Parathyroid adenoma (tissue), 2 donors: Measurements from ENCODE around the gene NDUFA7.

ENCODE experiments used
- H2AFZ ChIP-seq: fragments of 300-600 bp; sonication (generic); one replicate; pipeline ENCODE4 v1.7.0; 2017; ENCODE audit warnings: antibody characterized with exemption, mild to moderate bottlenecking
- H3K27ac ChIP-seq: fragments of 300-600 bp; sonication (generic); one replicate; pipeline ENCODE4 v1.7.0; 2017
- H3K27me3 ChIP-seq: fragments of 300-600 bp; sonication (generic); one replicate; pipeline ENCODE4 v1.7.0; 2017; ENCODE audit warnings: low read length; ENCODE audit not compliant: control insufficient read depth, insufficient read depth
- H3K36me3 ChIP-seq: fragments of 300-600 bp; sonication (generic); one replicate; pipeline ENCODE4 v1.7.0; 2017; ENCODE audit warnings: low read length; ENCODE audit not compliant: control insufficient read depth, insufficient read depth
- H3K4me1 ChIP-seq: fragments of 300-600 bp; sonication (generic); one replicate; pipeline ENCODE4 v1.7.0; 2017; ENCODE audit warnings: control low read depth
- H3K4me2 ChIP-seq: fragments of 300-600 bp; sonication (generic); one replicate; pipeline ENCODE4 v1.7.0; 2017; ENCODE audit warnings: low read length
- H3K4me3 ChIP-seq: fragments of 300-600 bp; sonication (generic); one replicate; pipeline ENCODE4 v1.7.0; 2017; ENCODE audit warnings: low read depth, low read length
- H3K79me2 ChIP-seq: fragments of 300-600 bp; sonication (generic); one replicate; pipeline ENCODE4 v1.7.0; 2017; ENCODE audit warnings: control low read depth
- H3K9ac ChIP-seq: fragments of 300-600 bp; sonication (generic); one replicate; pipeline ENCODE4 v1.7.0; 2017; ENCODE audit warnings: mild to moderate bottlenecking
- H3K9me3 ChIP-seq: fragments of 300-600 bp; sonication (generic); one replicate; pipeline ENCODE4 v1.7.0; 2017; ENCODE audit warnings: low read length; ENCODE audit not compliant: control insufficient read depth
- CTCF ChIP-seq: fragments of 300-600 bp; sonication (generic); IDR thresholded peaks from one replicate; pipeline ENCODE4 v1.7.0; 2017; ENCODE audit warnings: antibody characterized with exemption, mild to moderate bottlenecking
- donor health status: primary hyperparathyroidism.

The NDUFA7 gene

GRCh38 chr19:8321067-8321985 lies at the start of gene NDUFA7, which contains the start of gene RPS28:
Gene NDUFA7, minus strand, starts transcription at chr19:8321375. Its CDS starts 17 bp downstream, at chr19:8321358.
Gene RPS28, plus strand, starts transcription at chr19:8321496. Its CDS starts 35 bp downstream, at chr19:8321531.
- Histone ChIP-seq H3K27ac (peak within 1 kb of the TSS; percentile 82), H3K4me1 (peaks cover 16% of the 10 kb centered on the region), H3K4me3 (peak within 1 kb of the TSS; percentile 99), H2AFZ (peak within 1 kb of the TSS; percentile 79), H3K36me3 (no peaks in the 10 kb centered on the region), H3K27me3 (no peaks in the 10 kb centered on the region), H3K9ac (peak within 1 kb of the TSS; percentile 89), H3K4me2 (peak within 1 kb of the TSS; percentile 97), H3K79me2 (peaks cover 29% of the 10 kb centered on the region), H3K9me3 (no peaks in the 10 kb centered on the region)
- peak; percentile 27 for TF ChIP-seq CTCF

- H3K27me3 ChIP-seq, result no peaks in the 10 kb centered on the region
- no peak overlapping the region for H3K27ac ChIP-seq
- H3K9ac ChIP-seq, result no peak overlapping the region
- peaks cover 11% of the 10 kb centered on the region for H3K4me1 ChIP-seq
- H3K4me3 ChIP-seq, result no peak overlapping the region
- H3K36me3 ChIP-seq, result no peaks in the 10 kb centered on the region
- TF ChIP-seq CTCF, result no peak
- no peak overlapping the region for H3K4me2 ChIP-seq
- no peak overlapping the region for H2AFZ ChIP-seq
- H3K9me3 ChIP-seq, result no peaks in the 10 kb centered on the region
- peaks cover 2% of the 10 kb centered on the region for H3K79me2 ChIP-seq
Measured at GRCh38 chr19:8370176-8371010, 49.2 kb upstream of the NDUFA7 start.

- H3K4me2 ChIP-seq, result peak overlapping the region; percentile 34
- H3K4me1 ChIP-seq, result peaks cover 11% of the 10 kb centered on the region
- H3K9me3 ChIP-seq, result no peaks in the 10 kb centered on the region
- no peaks in the 10 kb centered on the region for H3K36me3 ChIP-seq
- no peaks in the 10 kb centered on the region for H3K27me3 ChIP-seq
- peaks cover 2% of the 10 kb centered on the region for H3K79me2 ChIP-seq
- H3K27ac ChIP-seq, result peak overlapping the region; percentile 58
- H3K9ac ChIP-seq, result no peak overlapping the region
- H2AFZ ChIP-seq, result peak overlapping the region; percentile 34
- no peak for TF ChIP-seq CTCF
- no peak overlapping the region for H3K4me3 ChIP-seq
Measured at GRCh38 chr19:8367327-8368001, 46.3 kb upstream of the NDUFA7 start.

GRCh38 chr19:8366961-8367326 lies 45.8 kb upstream of the NDUFA7 start:
- Histone ChIP-seq H3K36me3 (no peaks in the 10 kb centered on the region), H2AFZ (peak overlapping the region; percentile 34), H3K4me1 (peaks cover 15% of the 10 kb centered on the region), H3K79me2 (peaks cover 2% of the 10 kb centered on the region), H3K27me3 (no peaks in the 10 kb centered on the region), H3K27ac (peak overlapping the region; percentile 58), H3K4me2 (peak overlapping the region; percentile 34), H3K4me3 (no peak overlapping the region), H3K9me3 (no peaks in the 10 kb centered on the region), H3K9ac (no peak overlapping the region)
- no peak for TF ChIP-seq CTCF
